HT-29 (cell line): ENCODE results near the gene MPST. TPM values are rescaled to one million over a fixed set of nuclear protein-coding genes. Genes with fewer than 3 reads are reported as not detected.

Experiments
- DNase-seq: peaks from one replicate; pipeline ENCODE4 v3.0.0-alpha.2; 2015; ENCODE audit warnings: low spot score
- total RNA-seq: library from RNA; depleted of rRNA; stranded (reverse); fragments of >200 nt; shearing (Covaris generic); gene quantifications from 2 replicates; pipeline ENCODE4 v1.2.3, GENCODE V29; 2014

Gene MPST
- total RNA-seq, 1 experiment from 2014 or later: 211 TPM

GRCh38 chr22:37044634-37045625 is 25.4 kb downstream of the MPST start:
- DNase-seq: no peak

- no peak for DNase-seq
Observed at GRCh38 chr22:37045958-37046357, 26.4 kb downstream of the MPST start.

GRCh38 chr22:37046589-37046988 is 27.0 kb downstream of the MPST start:
- no peak for DNase-seq

GRCh38 chr22:37047006-37047405 is 27.5 kb downstream of the MPST start:
- DNase-seq: no peak

- DNase-seq: no peak
Observed at GRCh38 chr22:37048133-37048532, 28.6 kb downstream of the MPST start.

GRCh38 chr22:37049224-37049623 is 29.7 kb downstream of the MPST start:
- no peak for DNase-seq

GRCh38 chr22:37050913-37051312 is 31.4 kb downstream of the MPST start:
- no peak for DNase-seq

GRCh38 chr22:37051391-37052385 is 32.1 kb downstream of the MPST start, which contains the start of gene KCTD17:
TSS of gene KCTD17 (plus strand) at chr22:37051742. CDS start at chr22:37051761, 19 bp downstream.
- DNase-seq: peak; percentile 19

- no peak for DNase-seq
Observed at GRCh38 chr22:37052386-37053309, 33.1 kb downstream of the MPST start.

GRCh38 chr22:37053310-37054055 is 33.9 kb downstream of the MPST start:
- no peak for DNase-seq

- no peak for DNase-seq
Observed at GRCh38 chr22:37054056-37054395, 34.5 kb downstream of the MPST start.

- no peak for DNase-seq
Observed at GRCh38 chr22:37054600-37055365, 35.2 kb downstream of the MPST start.

GRCh38 chr22:37056246-37056645 is 36.7 kb downstream of the MPST start:
- no peak for DNase-seq

GRCh38 chr22:37057226-37057625 is 37.7 kb downstream of the MPST start:
- DNase-seq: no peak

- no peak for DNase-seq
Observed at GRCh38 chr22:37057796-37058510, 38.4 kb downstream of the MPST start.

- no peak for DNase-seq
Observed at GRCh38 chr22:37058917-37059701, 39.6 kb downstream of the MPST start.

- DNase-seq: no peak
Observed at GRCh38 chr22:37059876-37060449, 40.4 kb downstream of the MPST start.
